GM12872 (cell line): ENCODE measurements around the gene CEP250.

Experiments
- TF ChIP-seq, protein P1 (sequence below): IDR thresholded peaks from 3 replicates; pipeline ENCODE4 v1.5.1; 2011; ENCODE audit warnings: low read depth, mild to moderate bottlenecking, low read length, moderate library complexity; ENCODE audit not compliant: insufficient read depth

Gene CEP250

DNA sequence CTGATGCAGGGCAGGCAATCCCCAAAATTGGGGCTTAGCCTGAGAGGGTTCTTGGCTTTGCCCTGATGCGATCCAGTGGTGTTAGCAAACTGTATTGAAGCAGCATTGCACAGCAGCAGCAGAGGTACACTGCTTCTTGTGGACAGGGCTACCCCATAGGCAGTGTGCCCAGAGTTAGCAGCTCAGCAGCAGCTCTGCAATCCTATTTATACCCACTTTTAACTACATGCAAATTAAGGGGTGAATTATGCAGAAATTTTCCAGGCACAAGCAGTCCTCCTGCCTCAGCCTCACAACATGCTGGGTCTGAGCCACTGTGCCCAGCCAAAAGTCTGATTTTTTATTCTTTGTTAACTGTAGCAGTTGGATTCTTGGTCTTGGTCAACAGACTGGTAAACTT, 70.2 kb downstream of the CEP250 start:
- TF ChIP-seq, protein P1, sequence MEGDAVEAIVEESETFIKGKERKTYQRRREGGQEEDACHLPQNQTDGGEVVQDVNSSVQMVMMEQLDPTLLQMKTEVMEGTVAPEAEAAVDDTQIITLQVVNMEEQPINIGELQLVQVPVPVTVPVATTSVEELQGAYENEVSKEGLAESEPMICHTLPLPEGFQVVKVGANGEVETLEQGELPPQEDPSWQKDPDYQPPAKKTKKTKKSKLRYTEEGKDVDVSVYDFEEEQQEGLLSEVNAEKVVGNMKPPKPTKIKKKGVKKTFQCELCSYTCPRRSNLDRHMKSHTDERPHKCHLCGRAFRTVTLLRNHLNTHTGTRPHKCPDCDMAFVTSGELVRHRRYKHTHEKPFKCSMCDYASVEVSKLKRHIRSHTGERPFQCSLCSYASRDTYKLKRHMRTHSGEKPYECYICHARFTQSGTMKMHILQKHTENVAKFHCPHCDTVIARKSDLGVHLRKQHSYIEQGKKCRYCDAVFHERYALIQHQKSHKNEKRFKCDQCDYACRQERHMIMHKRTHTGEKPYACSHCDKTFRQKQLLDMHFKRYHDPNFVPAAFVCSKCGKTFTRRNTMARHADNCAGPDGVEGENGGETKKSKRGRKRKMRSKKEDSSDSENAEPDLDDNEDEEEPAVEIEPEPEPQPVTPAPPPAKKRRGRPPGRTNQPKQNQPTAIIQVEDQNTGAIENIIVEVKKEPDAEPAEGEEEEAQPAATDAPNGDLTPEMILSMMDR = no peak

DNA sequence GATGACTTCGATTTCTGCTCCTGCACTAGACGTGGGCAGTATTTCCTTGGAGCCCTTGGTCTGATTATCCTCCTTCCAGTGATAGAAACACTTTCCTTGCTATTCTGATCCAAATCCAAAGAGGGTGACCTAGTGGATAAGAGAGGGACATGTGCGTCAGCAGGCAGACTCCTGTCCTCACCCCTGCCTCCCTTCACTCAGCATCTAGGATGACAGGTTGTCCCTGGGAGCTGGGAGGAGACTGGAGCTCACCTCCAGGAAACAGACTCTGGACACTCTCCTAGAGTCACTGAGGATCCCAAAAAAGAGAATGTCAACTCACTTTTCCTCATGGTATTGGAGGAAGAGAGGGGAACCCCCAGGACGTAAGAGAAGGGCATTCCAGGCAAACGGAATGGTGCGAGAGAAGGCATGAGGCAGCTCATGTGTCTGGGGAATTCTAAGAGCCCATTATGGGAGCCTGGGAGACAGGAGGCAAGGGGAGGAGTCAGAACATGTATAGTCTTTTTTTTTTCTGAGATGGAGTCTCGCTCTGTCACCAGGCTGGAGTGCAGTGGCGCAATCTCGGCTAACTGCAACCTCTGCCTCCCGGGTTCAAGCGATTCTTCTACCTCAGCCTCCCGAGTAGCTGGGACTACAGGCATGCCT, 71.8 kb downstream of the CEP250 start:
- TF ChIP-seq, protein P1 = no peak

DNA sequence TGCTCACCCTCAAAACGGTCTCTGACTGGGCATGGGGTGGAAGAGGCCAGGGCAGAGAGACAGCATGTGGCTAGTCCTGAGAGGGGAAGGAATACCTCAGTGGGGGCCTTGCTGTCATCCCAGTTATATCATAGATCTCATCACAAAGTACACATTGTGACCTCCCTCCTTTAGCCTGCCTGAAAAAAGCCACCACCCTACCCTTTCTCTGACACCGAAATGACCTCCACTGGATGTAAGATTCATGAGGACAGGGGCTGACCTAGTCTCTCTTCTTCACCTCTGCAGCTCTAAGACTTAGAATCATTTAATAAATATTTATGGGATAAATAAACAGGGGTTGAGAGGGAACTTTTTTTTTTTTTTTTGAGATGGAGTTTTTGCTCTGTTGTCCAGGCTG, 74.2 kb downstream of the CEP250 start, which contains the start of gene C20orf173:
C20orf173 (minus strand) TSS at position 101 of the 400 bp plus-strand sequence. CDS start 279 bp downstream, outside the sequence.
- TF ChIP-seq, protein P1 = no peak

DNA sequence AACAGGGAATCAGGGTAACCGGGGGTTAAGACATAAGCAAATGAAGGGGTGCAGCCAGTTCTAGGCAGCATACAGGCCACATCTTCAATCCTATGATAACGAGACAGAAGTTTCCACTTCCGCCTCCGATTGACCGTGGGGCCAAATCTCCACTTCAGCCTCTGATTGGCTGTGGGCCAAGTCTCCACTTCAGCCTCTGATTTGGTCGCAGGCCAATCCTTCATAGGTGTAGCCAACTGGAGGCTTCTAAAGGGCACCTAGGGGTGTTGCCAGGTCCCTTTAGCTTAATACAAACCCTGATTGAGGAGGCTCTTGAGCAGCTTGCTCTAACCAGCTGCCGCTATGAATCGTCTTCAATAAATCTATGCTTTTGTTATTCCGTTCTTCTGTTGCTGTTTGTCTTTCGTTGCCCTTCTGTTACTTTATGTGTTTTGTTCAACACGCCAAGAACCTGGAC, 84.4 kb downstream of the CEP250 start:
- TF ChIP-seq, protein P1 = no peak

DNA sequence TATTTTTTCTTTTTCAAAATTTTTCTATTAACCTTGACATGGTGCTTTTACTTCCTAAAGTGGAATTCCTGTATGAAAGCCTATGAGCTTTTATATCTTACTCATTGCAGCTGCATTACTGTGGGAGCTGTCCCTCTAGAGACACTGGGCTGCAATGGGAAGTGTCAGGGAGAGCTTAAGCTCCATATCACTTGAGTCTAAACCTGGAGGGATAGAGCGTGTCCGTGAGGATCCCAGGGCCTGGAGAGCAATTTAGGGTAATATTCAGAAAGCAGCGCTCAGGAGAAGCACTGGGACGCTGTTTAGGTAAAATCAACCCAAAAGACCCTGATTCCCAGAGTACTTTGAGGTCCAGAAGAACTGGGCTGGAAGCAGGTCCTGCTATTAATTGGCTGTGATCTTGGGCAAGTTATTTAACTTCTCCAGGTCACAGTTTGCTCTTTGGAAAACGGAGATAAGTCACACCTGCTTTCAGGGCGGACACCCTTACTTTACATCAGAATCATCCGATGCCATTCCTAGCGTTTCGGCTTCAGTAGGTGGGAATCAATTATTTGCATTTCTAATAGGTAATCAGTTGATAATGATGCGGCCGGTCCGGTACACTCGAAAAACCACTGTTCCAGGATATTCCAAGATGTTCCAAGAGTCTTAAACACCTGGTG, 85.9 kb downstream of the CEP250 start:
- TF ChIP-seq, protein P1 = no peak

DNA sequence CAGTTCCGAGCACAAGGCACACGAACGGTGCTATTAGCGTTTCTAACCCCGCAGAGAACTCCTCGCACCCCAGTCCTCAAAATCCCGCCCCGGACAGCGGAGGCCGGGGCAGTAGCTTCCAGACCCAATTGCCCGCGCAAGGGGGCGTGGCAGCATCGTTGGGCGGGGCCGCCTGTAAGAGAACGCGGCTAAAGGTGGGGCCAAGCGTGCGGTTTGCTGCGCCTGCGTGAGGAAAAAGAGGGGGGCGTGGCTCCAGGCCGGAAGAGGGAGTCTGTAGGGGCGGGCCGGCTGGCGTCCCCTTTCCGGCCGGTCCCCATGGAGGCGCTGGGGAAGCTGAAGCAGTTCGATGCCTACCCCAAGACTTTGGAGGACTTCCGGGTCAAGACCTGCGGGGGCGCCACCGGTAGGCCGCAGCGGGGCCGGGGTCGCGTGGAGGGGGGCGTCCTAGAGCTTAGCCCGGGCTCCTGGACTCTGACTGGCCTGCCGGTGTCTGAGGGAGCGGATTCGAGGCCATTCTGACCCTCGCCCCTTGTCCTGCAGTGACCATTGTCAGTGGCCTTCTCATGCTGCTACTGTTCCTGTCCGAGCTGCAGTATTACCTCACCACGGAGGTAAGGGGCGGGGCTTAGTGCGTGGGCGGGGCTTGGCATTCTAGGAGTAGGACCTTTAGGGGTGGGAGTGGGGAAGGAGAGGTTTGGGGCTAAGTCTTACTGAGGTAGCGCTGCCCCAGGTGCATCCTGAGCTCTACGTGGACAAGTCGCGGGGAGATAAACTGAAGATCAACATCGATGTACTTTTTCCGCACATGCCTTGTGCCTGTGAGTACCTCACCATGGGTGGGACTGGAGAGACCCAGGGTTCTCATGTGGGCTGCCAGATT, 86.6 kb downstream of the CEP250 start, which contains the start of gene ERGIC3:
ERGIC3 (plus strand) TSS at position 296 of the 880 bp plus-strand sequence; CDS start at position 316, 20 bp downstream.
- TF ChIP-seq, protein P1 = no peak

DNA sequence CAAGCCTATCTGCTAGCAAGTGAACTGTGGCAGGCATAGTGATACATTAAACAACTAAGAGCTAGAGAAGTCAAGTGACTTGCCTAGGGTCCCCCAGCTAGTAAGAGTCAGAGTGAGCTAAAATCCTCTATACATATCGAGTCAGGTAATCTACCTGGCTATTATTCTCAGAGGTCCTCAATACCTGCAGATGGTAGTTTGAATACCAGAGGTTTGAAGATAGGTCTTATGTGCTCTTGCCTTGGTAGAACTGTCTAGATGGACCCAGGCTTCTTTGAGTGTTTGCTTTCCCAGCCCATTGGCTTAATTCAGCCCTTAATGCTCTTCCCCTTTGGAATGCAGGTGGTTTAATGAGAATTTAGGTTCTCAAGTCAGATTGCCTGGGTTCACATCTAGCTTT, 87.6 kb downstream of the CEP250 start:
- TF ChIP-seq, protein P1 = no peak
